GM18520 (cell line): ENCODE data around the gene HDLBP.

Experiments
- ATAC-seq: cut with Tn5 transposase; IDR thresholded peaks from one replicate; pipeline ENCODE4 v1.9.1; 2021; ENCODE audit not compliant: unreplicated experiment

Gene HDLBP

GRCh38 chr2:241179899-241180298 lies 135.6 kb downstream of the HDLBP start:
- ATAC-seq, result no peak

GRCh38 chr2:241178961-241179360 lies 136.5 kb downstream of the HDLBP start:
- no peak for ATAC-seq

DNA sequence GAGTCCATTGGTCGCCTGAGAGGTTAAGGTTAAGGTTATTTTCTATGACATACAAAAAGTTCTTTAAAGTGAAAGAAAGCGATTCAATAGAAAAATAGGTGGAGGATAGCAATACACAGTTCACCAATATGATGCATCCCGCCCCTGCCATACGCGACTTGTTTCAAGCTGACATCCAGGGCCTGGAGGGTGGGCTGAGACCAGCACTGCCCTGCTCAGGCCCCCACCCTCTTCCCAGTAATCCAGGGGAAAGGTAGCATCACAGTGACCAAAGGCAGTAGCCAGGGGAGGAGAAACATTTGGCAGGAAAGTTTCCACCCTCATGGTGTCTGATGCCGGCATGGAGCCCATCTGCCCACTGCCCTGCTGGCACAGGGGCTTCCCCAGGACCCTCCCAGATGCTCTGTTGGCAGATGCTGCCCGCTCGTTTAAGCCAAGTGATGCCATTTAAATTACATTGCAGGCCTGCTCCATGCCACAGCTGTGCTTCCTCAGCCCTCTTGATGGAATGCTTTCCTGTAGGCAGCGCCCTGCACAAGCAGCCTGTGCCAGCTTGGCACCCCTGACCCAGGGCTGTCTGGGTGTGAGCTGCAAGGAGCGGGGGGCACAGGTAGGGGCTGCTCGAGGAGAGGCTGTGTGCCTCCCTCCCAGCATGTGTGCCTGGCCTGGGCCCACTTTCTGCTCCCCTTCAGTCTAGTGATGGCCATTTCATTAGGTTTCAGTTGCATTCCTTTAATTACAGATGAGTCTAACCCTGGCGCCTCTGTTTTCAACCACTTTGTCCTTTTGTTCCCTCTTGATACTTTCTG lies 137.7 kb downstream of the HDLBP start:
- ATAC-seq, result no peak
